Progenitor cell of endocrine pancreas (in vitro differentiated cells): ENCODE data around the gene ERICH6. TPM values are rescaled to one million over a fixed set of nuclear protein-coding genes. Genes with fewer than 3 reads are reported as not detected.

Experiments
- DNase-seq: peaks from one replicate; pipeline ENCODE4 v3.0.0; 2021; ENCODE audit warnings: low spot score; ENCODE audit not compliant: unreplicated experiment
- H3K27ac Mint-ChIP-seq: 2 replicates; pipeline ENCODE4 v1.8.0; 2021; ENCODE audit warnings: mild to moderate bottlenecking, moderate library complexity, mixed read lengths
- H3K27me3 Mint-ChIP-seq: 2 replicates; pipeline ENCODE4 v1.8.0; 2021; ENCODE audit warnings: mixed read lengths
- H3K36me3 Mint-ChIP-seq: 2 replicates; pipeline ENCODE4 v1.8.0; 2022; ENCODE audit warnings: mixed read lengths; ENCODE audit not compliant: insufficient read depth
- H3K4me1 Mint-ChIP-seq: 2 replicates; pipeline ENCODE4 v1.8.0; 2021; ENCODE audit warnings: low read depth, mixed read lengths
- H3K4me3 Mint-ChIP-seq: 2 replicates; pipeline ENCODE4 v1.8.0; 2021; ENCODE audit warnings: low read depth, mild to moderate bottlenecking, moderate library complexity, mixed read lengths
- H3K9me3 Mint-ChIP-seq: 2 replicates; pipeline ENCODE4 v1.8.0; 2021; ENCODE audit warnings: low read depth, mixed read lengths
- CTCF ChIP-seq: fragments of 200-600 bp; sonication (generic); IDR thresholded peaks from one replicate; pipeline ENCODE4 v1.5.0; 2021; ENCODE audit warnings: antibody characterized with exemption, mild to moderate bottlenecking; ENCODE audit not compliant: unreplicated experiment
- total RNA-seq: library from RNA; stranded (reverse); gene quantifications from 2 replicates; pipeline ENCODE4 v1.2.1, GENCODE V29; 2021

The ERICH6 gene
- total RNA-seq, 1 donor from 2014 or later: not detected

- no peak for TF ChIP-seq CTCF
- no peak overlapping the region for H3K4me3 Mint-ChIP-seq
- DNase-seq: no peak
- no peaks in the 10 kb centered on the region for H3K36me3 Mint-ChIP-seq
- no peaks in the 10 kb centered on the region for H3K27me3 Mint-ChIP-seq
- peaks cover 4% of the 10 kb centered on the region for H3K4me1 Mint-ChIP-seq
- H3K9me3 Mint-ChIP-seq: no peaks in the 10 kb centered on the region
- H3K27ac Mint-ChIP-seq: no peak overlapping the region
These were observed 47.4 kb downstream of the ERICH6 start for GRCh38 chr3:150656316-150656715.

GRCh38 chr3:150653110-150653561 is 50.6 kb downstream of the ERICH6 start:
- no peak overlapping the region for H3K27ac Mint-ChIP-seq
- H3K4me3 Mint-ChIP-seq: no peak overlapping the region
- no peaks in the 10 kb centered on the region for H3K36me3 Mint-ChIP-seq
- TF ChIP-seq CTCF: no peak
- no peaks in the 10 kb centered on the region for H3K9me3 Mint-ChIP-seq
- no peaks in the 10 kb centered on the region for H3K27me3 Mint-ChIP-seq
- H3K4me1 Mint-ChIP-seq: peaks cover 4% of the 10 kb centered on the region
- DNase-seq: no peak

GRCh38 chr3:150640256-150640655 is 63.5 kb downstream of the ERICH6 start:
- H3K36me3 Mint-ChIP-seq: no peaks in the 10 kb centered on the region
- no peak for TF ChIP-seq CTCF
- no peaks in the 10 kb centered on the region for H3K9me3 Mint-ChIP-seq
- H3K4me1 Mint-ChIP-seq: no peaks in the 10 kb centered on the region
- H3K27ac Mint-ChIP-seq: no peak overlapping the region
- DNase-seq: no peak
- H3K4me3 Mint-ChIP-seq: no peak overlapping the region
- no peaks in the 10 kb centered on the region for H3K27me3 Mint-ChIP-seq

- Mint-ChIP-seq H3K27me3 (no peaks in the 10 kb centered on the region), H3K27ac (no peak overlapping the region), H3K36me3 (no peaks in the 10 kb centered on the region), H3K4me1 (no peaks in the 10 kb centered on the region), H3K9me3 (no peaks in the 10 kb centered on the region), H3K4me3 (no peak overlapping the region)
- no peak for DNase-seq
- TF ChIP-seq CTCF: no peak
These were observed 64.5 kb downstream of the ERICH6 start for GRCh38 chr3:150639262-150639661.

- Mint-ChIP-seq H3K36me3 (no peaks in the 10 kb centered on the region), H3K27me3 (no peaks in the 10 kb centered on the region), H3K4me3 (no peak overlapping the region), H3K27ac (no peak overlapping the region), H3K9me3 (no peaks in the 10 kb centered on the region), H3K4me1 (no peaks in the 10 kb centered on the region)
- no peak for DNase-seq
- no peak for TF ChIP-seq CTCF
These were observed 67.5 kb downstream of the ERICH6 start for GRCh38 chr3:150636258-150636657.
